Measurements from ENCODE around the gene DENND5A.
A peak's percentile ranks its signal among the peaks of the same experiment; 100 is the strongest.

Gene DENND5A

DNA sequence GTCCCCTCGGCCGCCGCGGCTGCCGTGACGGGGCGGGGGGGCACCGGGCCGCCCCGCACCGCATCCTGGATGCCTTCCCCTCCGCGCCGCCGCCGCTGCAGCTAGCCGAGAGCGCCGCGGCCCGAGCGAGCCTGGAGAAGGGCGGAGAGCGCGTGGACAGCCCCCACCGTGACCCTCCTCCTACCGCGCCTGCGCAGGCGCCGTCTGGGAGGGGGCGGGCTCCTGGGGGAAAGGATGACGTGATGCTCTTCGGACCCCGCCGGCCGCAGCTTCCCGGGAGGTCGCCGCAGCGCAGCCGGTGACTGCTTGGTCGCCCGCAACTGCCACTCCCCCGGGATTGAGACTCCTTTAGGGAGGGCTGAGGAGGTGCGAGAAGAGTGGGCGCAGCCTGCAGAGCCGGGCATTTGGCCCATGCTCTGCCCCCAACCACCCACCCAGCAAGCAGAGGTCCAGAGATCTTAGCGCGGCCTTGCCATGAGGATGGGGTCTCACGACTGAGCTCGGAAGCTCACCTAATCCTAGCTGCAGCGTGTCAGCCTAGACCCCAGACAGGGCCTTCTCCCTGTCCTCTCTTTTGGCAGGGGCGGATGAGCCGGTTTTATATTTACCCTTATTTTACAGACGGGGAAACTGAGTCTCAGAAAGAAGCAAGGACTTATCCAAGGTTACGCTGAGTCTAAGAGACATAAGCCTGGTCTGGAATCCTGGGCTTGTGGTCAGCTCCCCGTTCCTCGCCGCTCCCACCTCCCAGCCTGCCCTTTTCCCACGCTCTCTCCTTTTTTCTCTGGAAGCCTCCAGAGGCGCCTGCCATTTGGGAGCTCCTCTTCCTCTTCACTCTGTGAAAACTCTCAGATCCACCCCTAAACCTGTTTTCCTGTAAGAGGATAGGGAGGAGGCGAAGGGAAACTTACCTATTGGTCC, at the start of gene DENND5A:
Gene DENND5A, minus strand, starts transcription at position 140 of the 921 bp plus-strand sequence. CDS start 281 bp downstream, outside the sequence.
- TF ChIP-seq, protein P1, sequence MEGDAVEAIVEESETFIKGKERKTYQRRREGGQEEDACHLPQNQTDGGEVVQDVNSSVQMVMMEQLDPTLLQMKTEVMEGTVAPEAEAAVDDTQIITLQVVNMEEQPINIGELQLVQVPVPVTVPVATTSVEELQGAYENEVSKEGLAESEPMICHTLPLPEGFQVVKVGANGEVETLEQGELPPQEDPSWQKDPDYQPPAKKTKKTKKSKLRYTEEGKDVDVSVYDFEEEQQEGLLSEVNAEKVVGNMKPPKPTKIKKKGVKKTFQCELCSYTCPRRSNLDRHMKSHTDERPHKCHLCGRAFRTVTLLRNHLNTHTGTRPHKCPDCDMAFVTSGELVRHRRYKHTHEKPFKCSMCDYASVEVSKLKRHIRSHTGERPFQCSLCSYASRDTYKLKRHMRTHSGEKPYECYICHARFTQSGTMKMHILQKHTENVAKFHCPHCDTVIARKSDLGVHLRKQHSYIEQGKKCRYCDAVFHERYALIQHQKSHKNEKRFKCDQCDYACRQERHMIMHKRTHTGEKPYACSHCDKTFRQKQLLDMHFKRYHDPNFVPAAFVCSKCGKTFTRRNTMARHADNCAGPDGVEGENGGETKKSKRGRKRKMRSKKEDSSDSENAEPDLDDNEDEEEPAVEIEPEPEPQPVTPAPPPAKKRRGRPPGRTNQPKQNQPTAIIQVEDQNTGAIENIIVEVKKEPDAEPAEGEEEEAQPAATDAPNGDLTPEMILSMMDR (IDR thresholded peaks at IDR 0.05; ENCODE audit: control extremely low read depth, extremely low read depth, low read depth, missing control alignments), result peak; percentile 40
- ChIA-PET CTCF (interaction anchor here (0.8 to 2.6 kb wide), 6 partner anchors 10 to 241 kb away, joined by 3 to 8 read pairs (median 3); no protein-coding TSS in a partner anchor), POLR2A (no interaction called here)
- peak; percentile 94 for DNase-seq (ENCODE audit: extremely low spot score)

DNA sequence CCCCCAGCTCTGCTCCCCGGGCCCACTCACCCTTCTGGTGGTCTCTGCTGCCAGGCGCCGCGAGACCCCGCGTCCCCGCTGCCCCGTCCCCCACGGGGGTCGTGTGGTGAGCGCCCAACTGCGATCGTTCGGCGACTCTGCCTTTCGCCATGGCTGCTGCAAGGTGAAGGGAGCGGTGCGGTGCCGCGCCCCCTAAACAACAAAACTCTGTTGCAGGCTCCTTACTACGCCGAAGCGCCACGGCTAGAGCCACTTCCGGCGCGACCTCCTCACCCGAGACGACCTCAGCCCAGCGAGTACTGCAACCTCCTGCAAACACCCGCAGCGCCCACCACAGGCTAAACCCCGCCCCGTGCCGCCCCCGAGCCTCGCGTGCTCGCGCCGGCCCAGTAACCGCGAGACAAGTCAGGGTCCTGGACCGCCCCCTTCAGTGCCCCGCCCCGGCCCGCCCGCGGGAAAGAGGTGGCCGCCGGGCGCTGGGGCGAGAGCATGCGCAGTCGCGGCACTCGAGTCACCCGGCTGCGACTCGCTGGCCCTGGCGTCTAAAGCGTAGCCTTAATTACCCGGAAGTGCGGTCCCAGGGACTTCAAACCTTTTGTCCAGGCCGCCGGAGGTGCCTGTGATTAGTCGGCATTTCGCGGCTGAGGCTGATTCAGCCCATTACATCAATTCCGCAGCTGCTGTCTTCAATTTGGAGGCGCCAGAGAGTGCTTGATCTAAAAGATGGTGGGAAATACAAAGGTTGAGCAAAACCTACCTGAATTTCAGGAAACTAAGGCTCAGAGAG, 49.3 kb upstream of the DENND5A start, which contains the start of gene TMEM41B:
Gene TMEM41B, minus strand, starts transcription at position 303 of the 787 bp plus-strand sequence. Its CDS starts 152 bp downstream, at position 151.
- peak; percentile 100 for DNase-seq (ENCODE audit: extremely low spot score)
- POLR2A ChIA-PET, result interaction anchor here (0.7 kb wide), 1 partner anchor 308 kb away, joined by 10 read pairs; no protein-coding TSS in a partner anchor
- CTCF ChIA-PET, result interaction anchor here (0.6 to 2.4 kb wide), 10 partner anchors 14 to 192 kb away, joined by 3 to 6 read pairs (median 3); partner anchors contain the start of gene DENND5A
- TF ChIP-seq, protein P1 (IDR thresholded peaks at IDR 0.05; ENCODE audit: control extremely low read depth, extremely low read depth, low read depth, missing control alignments), result no peak

DNA sequence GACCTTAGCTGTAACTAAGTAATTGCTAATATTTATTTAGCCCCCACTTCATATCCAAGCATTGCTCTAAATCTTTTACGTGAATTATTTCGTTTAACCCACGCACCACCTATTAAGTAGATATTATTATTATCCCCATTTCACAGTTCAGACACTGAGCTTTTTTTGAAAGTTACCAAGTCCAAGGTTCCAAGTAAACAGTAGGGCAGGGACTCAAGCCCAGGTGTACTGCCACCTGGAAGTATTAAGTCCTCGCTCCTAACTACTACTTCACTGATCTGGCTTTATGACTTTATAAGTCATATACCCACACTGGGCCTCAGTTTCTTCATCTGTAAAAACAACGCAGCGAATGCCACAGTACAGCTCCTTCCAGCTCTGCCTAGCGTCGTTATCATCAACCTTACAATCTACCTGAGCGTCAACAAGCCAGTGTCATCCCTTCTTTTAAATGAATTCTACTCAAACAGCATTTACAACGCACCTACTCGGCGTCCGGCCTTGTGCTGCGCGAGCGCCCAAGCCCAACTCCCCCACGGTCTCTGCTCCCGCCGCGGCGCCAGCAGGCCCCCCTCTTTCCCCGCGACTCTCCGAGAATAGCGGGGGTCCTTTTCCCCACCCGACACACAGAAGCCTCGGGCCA, 48.6 kb upstream of the DENND5A start:
- TF ChIP-seq, protein P1 (IDR thresholded peaks at IDR 0.05; ENCODE audit: control extremely low read depth, extremely low read depth, low read depth, missing control alignments), result no peak
- ChIA-PET POLR2A (interaction anchor here (0.6 kb wide), 1 partner anchor 68 kb away, joined by 4 read pairs; no protein-coding TSS in a partner anchor), CTCF (interaction anchor here (1.0 to 2.4 kb wide), 3 partner anchors 13 to 39 kb away, joined by 3 to 6 read pairs (median 3); no protein-coding TSS in a partner anchor)
- DNase-seq (ENCODE audit: extremely low spot score), result no peak

DNA sequence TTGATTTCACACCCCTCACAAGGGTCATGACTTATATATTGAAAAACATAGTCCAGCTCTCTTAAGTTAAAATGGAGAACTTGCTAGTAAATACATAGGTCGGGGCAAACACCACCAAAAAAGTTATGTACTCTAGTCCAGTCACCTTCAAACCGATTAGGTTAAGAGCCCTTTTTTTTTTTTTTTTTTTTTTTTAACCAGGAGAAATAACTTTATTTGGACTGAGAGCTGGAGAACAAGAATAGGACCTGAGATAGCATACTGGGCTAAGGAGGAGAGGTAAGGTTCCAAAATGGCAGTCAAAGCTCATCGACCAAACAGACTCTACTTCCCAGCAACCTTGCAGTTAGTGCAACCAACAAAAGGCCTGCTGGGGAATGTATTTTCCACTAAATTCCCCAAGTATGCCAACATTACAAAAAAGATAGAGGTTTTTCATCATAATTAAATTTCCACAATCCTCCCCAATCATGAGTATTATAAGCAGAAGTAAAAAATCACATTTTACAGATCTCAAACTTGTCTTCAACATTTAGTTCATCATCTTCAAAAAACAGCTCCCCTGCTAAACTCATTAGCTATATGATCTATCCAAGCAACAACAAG, 45.4 kb upstream of the DENND5A start:
- TF ChIP-seq, protein P1 (IDR thresholded peaks at IDR 0.05; ENCODE audit: control extremely low read depth, extremely low read depth, low read depth, missing control alignments), result no peak
- CTCF ChIA-PET, result interaction anchor here (1.1 to 1.6 kb wide), 3 partner anchors 11 to 46 kb away, joined by 3 to 7 read pairs (median 3); partner anchors contain the start of gene DENND5A
- POLR2A ChIA-PET, result no interaction called here
- DNase-seq (ENCODE audit: extremely low spot score), result no peak

DNA sequence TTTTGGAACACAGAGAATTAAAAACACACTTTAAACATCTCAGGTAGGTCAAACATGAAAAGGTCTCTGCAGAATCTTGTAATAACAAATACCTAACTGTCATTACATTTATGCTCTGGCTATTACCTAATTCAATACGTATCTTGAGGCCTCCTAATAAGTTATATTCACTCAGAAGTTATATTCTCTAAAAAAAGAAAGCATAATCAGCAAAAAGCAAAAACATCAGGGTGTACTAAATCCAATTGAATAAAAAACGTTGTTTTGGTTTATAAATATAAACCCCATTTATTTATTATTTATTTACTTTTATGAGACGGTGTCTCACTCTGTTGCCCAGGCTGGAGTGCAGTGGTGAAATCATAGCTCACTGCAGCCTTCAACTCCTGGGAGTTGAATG, 39.0 kb upstream of the DENND5A start:
- CTCF ChIA-PET, result no interaction called here
- DNase-seq (ENCODE audit: extremely low spot score), result no peak
- TF ChIP-seq, protein P1 (IDR thresholded peaks at IDR 0.05; ENCODE audit: control extremely low read depth, extremely low read depth, low read depth, missing control alignments), result no peak
- POLR2A ChIA-PET, result no interaction called here

All from GM10248 (cell line).